Spleen (tissue), 11 donors: Measurements from ENCODE around the gene ROR1. TPM values are rescaled to one million over a fixed set of nuclear protein-coding genes. Genes with fewer than 3 reads are reported as not detected.

Source experiments
- DNase-seq: peaks from one replicate; pipeline ENCODE4 v3.0.0-alpha.2; 2020
- H3K27ac ChIP-seq, 8 donors: fragments of 200-600 bp; sonication (generic) in 7 of 8; 1 replicate in 4 of 8; 2 replicates in 4 of 8; pipeline versions ENCODE4 v1.5.0 to v1.8.0; 2016 to 2021; ENCODE audit warnings: inconsistent platforms in 4 of 8, mild to moderate bottlenecking in 4 of 8, moderate library complexity in 1 of 8
- H3K27me3 ChIP-seq, 7 donors: fragments of 200-600 bp; sonication (generic) in 6 of 7; replicated peaks in 1 of 7; 1 replicate in 4 of 7; 2 replicates in 3 of 7; pipeline versions ENCODE4 v1.5.0 to v1.8.0; 2016 to 2021; ENCODE audit warnings: inconsistent platforms in 3 of 7, mild to moderate bottlenecking in 1 of 7
- H3K36me3 ChIP-seq, 6 donors: fragments of 200-600 bp; sonication (generic) in 5 of 6; 1 replicate in 4 of 6; 2 replicates in 2 of 6; pipeline versions ENCODE4 v1.5.0 to v1.8.0; 2016 to 2021; ENCODE audit warnings: inconsistent platforms in 2 of 6
- H3K4me1 ChIP-seq, 6 donors: fragments of 200-600 bp; sonication (generic) in 5 of 6; 1 replicate in 3 of 6; 2 replicates in 3 of 6; pipeline versions ENCODE4 v1.5.0 to v1.8.0; 2016 to 2021; ENCODE audit warnings: inconsistent platforms in 3 of 6
- H3K4me3 ChIP-seq, 8 donors: fragments of 200-600 bp; sonication (generic) in 7 of 8; 1 replicate in 4 of 8; 2 replicates in 4 of 8; pipeline versions ENCODE4 v1.5.0 to v1.8.0; 2016 to 2021; ENCODE audit warnings: inconsistent platforms in 4 of 8, mild to moderate bottlenecking in 4 of 8, moderate library complexity in 2 of 8
- H3K9me3 ChIP-seq, 8 donors: fragments of 200-600 bp; sonication (generic) in 7 of 8; 1 replicate in 4 of 8; 2 replicates in 4 of 8; pipeline versions ENCODE4 v1.5.0 to v1.8.0; 2016 to 2021; ENCODE audit warnings: inconsistent platforms in 4 of 8
- POLR2A ChIP-seq, 3 donors: fragments of 450-650 bp; IDR thresholded peaks; one replicate each; pipeline ENCODE4 v1.5.1; 2017; ENCODE audit warnings: antibody characterized with exemption in 3 of 3, mild to moderate bottlenecking in 1 of 3
- POLR2AphosphoS5 ChIP-seq, 3 donors: sonication (generic); formaldehyde crosslinking; IDR thresholded peaks; one replicate each; pipeline ENCODE4 v1.5.1; 2017; ENCODE audit warnings: antibody characterized with exemption in 3 of 3
- WGBS, 5 donors: extraction: QIAGEN DNeasy Blood & Tissue Kit in 3 of 5; methylation state at CpG; one replicate each; pipeline versions ENCODE4 v1.1.5 to v1.1.7; 2013 to 2018; 5-methylcytosine and 5-hydroxymethylcytosine counted together
- intact Hi-C: fragments of 100-400 bp; cut with DNase I; formaldehyde crosslinking; loops from one replicate; pipeline ENCODE4 v1.15.0; 2023; ENCODE audit warnings: low total_unique reads
- polyA plus RNA-seq, 3 donors: library from polyadenylated mRNA; stranded (reverse); fragments of 200-250 nt; gene quantifications; one replicate each; pipeline ENCODE4 v1.2.1, GENCODE V29; 2013
- total RNA-seq, 7 donors: library from RNA; depleted of rRNA in 3 of 7; stranded (reverse); fragments of >200 nt in 3 of 7; fragmentation: NEBNext Ultra II Directional in 4 of 7; extraction: Animal tissue kit (Norgen Biotek cat#: 25700) in 4 of 7; gene quantifications; one replicate each; pipeline versions ENCODE4 v1.1.0 to v1.2.1, GENCODE V29; 2016 to 2021
- TF ChIP-seq, protein P1 (sequence below), 11 experiments: fragments of 200-600 bp in 7 of 11; fragments of 450-650 bp in 4 of 11; sonication (generic) in 4 of 11; IDR thresholded peaks in 8 of 11; conservative IDR thresholded peaks in 3 of 11; 1 replicate in 7 of 11; 2 replicates in 4 of 11; pipeline versions ENCODE4 v1.4.0 to v1.8.0; 2016 to 2021; ENCODE audit warnings: antibody characterized with exemption in 11 of 11, inconsistent platforms in 4 of 11, mild to moderate bottlenecking in 1 of 11
- donor health status: healthy with polysubstance abuse.
- donor health status: DM: no; HTN: no; CAD: no; lungs with moderate emphysema.
- donor health status: DM: no; HTN: no; CAD: no.
- donor health status: Bipolar disorder and iron deficiency.
- donor health status: healthy.
- donor health status: DM: no; HTN: no; CAD: no.
- donor health status: DM: yes; HTN: yes; CAD: no.

ROR1 gene
- total and polyA plus RNA-seq, 10 donors = 0.43 to 12.3 (median 6.4) TPM

- TF ChIP-seq POLR2A (IDR thresholded peaks at IDR 0.05) (no peak), POLR2AphosphoS5 (IDR thresholded peaks at IDR 0.05) (no peak)
- TF ChIP-seq, protein P1, sequence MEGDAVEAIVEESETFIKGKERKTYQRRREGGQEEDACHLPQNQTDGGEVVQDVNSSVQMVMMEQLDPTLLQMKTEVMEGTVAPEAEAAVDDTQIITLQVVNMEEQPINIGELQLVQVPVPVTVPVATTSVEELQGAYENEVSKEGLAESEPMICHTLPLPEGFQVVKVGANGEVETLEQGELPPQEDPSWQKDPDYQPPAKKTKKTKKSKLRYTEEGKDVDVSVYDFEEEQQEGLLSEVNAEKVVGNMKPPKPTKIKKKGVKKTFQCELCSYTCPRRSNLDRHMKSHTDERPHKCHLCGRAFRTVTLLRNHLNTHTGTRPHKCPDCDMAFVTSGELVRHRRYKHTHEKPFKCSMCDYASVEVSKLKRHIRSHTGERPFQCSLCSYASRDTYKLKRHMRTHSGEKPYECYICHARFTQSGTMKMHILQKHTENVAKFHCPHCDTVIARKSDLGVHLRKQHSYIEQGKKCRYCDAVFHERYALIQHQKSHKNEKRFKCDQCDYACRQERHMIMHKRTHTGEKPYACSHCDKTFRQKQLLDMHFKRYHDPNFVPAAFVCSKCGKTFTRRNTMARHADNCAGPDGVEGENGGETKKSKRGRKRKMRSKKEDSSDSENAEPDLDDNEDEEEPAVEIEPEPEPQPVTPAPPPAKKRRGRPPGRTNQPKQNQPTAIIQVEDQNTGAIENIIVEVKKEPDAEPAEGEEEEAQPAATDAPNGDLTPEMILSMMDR (IDR thresholded peaks at IDR 0.05 in 8 of 11, conservative IDR thresholded peaks at IDR 0.05 in 3 of 11) = no peak
- intact Hi-C loops = no loop called here
- no peaks in the 10 kb centered on the region for H3K36me3 ChIP-seq
- H3K9me3 ChIP-seq = no peaks in the 10 kb centered on the region
- H3K4me1 ChIP-seq = no peaks in the 10 kb centered on the region
- H3K4me3 ChIP-seq = no peak overlapping the region
- no peaks in the 10 kb centered on the region for H3K27me3 ChIP-seq
- DNase-seq = no peak
- H3K27ac ChIP-seq = no peak overlapping the region
Observed at GRCh38 chr1:64093941-64094340, 320.1 kb downstream of the ROR1 start.

DNA sequence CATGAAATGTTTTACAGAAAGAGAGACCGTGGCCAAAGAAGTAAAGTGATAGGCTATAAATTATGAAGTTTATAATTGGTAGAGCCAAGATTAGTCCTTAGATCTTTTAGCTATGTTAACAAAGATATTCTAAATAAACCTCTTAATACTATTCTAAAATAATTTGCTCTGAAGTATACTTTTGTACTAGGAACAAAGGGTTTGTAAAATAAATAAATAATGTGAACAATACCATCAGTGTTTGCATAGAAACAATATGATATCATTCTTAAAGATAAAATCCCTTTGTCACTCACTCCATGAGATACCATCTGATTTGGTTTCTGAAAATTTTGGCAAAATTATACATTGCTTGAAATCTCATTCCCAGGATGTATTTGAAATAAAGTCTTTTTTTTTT, 322.0 kb downstream of the ROR1 start:
- DNase-seq = no peak
- WGBS, 5 donors = 54 to 73% (median 61%) methylated on average over 1 of the region's 1 CpG
- intact Hi-C loops = no loop called here

DNA sequence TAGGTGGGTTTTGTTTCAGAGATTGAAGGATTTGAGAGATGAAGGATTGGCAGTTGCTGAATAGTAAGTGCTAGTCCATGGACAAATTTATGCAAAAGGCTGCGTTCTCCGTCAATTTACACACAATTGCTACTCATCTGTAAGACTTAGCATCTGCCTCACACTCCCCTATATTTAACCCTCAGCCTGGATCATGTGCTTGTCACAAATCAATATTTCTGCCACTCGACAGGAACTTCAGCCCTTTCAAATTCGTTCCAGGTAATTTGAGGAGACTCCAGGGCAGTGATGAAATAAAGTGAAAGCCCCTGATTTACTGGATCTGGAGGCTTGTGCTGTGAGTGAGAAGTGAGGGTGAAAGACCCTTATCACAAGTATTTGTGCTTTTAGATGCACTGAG, 324.0 kb downstream of the ROR1 start:
- intact Hi-C loops = no loop called here

More for the DNA sequence above, 322.0 kb downstream of the ROR1 start:
- TF ChIP-seq, protein P1 (IDR thresholded peaks at IDR 0.05 in 8 of 11, conservative IDR thresholded peaks at IDR 0.05 in 3 of 11) = no peak
- TF ChIP-seq POLR2A (IDR thresholded peaks at IDR 0.05) (no peak), POLR2AphosphoS5 (IDR thresholded peaks at IDR 0.05) (no peak)
- H3K27ac ChIP-seq = no peak overlapping the region
- no peaks in the 10 kb centered on the region for H3K27me3 ChIP-seq
- H3K4me3 ChIP-seq = no peak overlapping the region
- no peaks in the 10 kb centered on the region for H3K4me1 ChIP-seq
- H3K9me3 ChIP-seq = no peaks in the 10 kb centered on the region
- no peaks in the 10 kb centered on the region for H3K36me3 ChIP-seq

GRCh38 chr1:64098436-64098835, 324.6 kb downstream of the ROR1 start:
- WGBS, 5 donors = 81 to 100% (median 100%) methylated on average over 1 of the region's 1 CpG
- intact Hi-C loops = no loop called here
- TF ChIP-seq POLR2A (IDR thresholded peaks at IDR 0.05) = no peak
- no peak for TF ChIP-seq POLR2AphosphoS5 (IDR thresholded peaks at IDR 0.05)
- Histone ChIP-seq H3K36me3 (no peaks in the 10 kb centered on the region), H3K4me1 (no peaks in the 10 kb centered on the region), H3K4me3 (no peak overlapping the region), H3K27ac (no peak overlapping the region), H3K27me3 (no peaks in the 10 kb centered on the region), H3K9me3 (no peaks in the 10 kb centered on the region)
- DNase-seq = no peak

More for the DNA sequence above, 324.0 kb downstream of the ROR1 start:
- WGBS, 5 donors = 72 to 89% (median 84%) methylated on average over 4 of the region's 4 CpGs
- no peak overlapping the region for H3K4me3 ChIP-seq
- DNase-seq = no peak
- H3K9me3 ChIP-seq = no peaks in the 10 kb centered on the region
- H3K36me3 ChIP-seq = no peaks in the 10 kb centered on the region
- no peaks in the 10 kb centered on the region for H3K27me3 ChIP-seq
- TF ChIP-seq POLR2AphosphoS5 (IDR thresholded peaks at IDR 0.05) (no peak), POLR2A (IDR thresholded peaks at IDR 0.05) (no peak)
- TF ChIP-seq, protein P1 (IDR thresholded peaks at IDR 0.05 in 8 of 11, conservative IDR thresholded peaks at IDR 0.05 in 3 of 11) = no peak
- no peaks in the 10 kb centered on the region for H3K4me1 ChIP-seq
- no peak overlapping the region for H3K27ac ChIP-seq
